K562 (cell line): ENCODE results near the gene JUND. TPM values are rescaled to one million over a fixed set of nuclear protein-coding genes. Genes with fewer than 3 reads are reported as not detected.

Experiments used
- CBFA2T3 ChIP-seq: fragments of 450-650 bp; IDR thresholded peaks from 2 replicates; pipeline ENCODE4 v1.6.1; 2017
- DNMT1 ChIP-seq: fragments of 450-650 bp; IDR thresholded peaks from 2 replicates; pipeline ENCODE4 v1.6.1; 2016; ENCODE audit warnings: antibody characterized with exemption, mild to moderate bottlenecking
- EHMT2 ChIP-seq: fragments of 450-650 bp; IDR thresholded peaks from 2 replicates; pipeline ENCODE4 v1.6.1; 2018; ENCODE audit warnings: antibody characterized with exemption
- GTF2B ChIP-seq: IDR thresholded peaks from 2 replicates; pipeline ENCODE4 v1.6.1; 2011; ENCODE audit not compliant: insufficient read length; ENCODE audit errors: extremely low read depth
- GTF2E2 ChIP-seq: fragments of 200-800 bp; sonication (Bioruptor generic); IDR thresholded peaks from 2 replicates; pipeline ENCODE4 v1.6.1; 2016; ENCODE audit warnings: missing genetic modification characterization, missing compliant biosample characterization
- MTA3 ChIP-seq: fragments of 450-650 bp; formaldehyde crosslinking; IDR thresholded peaks from 2 replicates; pipeline ENCODE4 v1.6.1; 2017; ENCODE audit warnings: mild to moderate bottlenecking, borderline replicate concordance
- NUFIP1 ChIP-seq: fragments of 450-650 bp; IDR thresholded peaks from 2 replicates; pipeline ENCODE4 v1.6.1; 2018; ENCODE audit not compliant: partially characterized antibody
- PHF21A ChIP-seq: fragments of 450-650 bp; IDR thresholded peaks from 2 replicates; pipeline ENCODE4 v1.6.1; 2017; ENCODE audit warnings: low read depth, borderline replicate concordance
- RBM15 ChIP-seq: fragments of 200-400 bp; formaldehyde crosslinking; IDR thresholded peaks from 2 replicates; pipeline ENCODE4 v1.6.1; 2018; ENCODE audit warnings: mild to moderate bottlenecking, low read length, moderate library complexity; ENCODE audit not compliant: insufficient read depth
- RBM22 ChIP-seq: fragments of 200-400 bp; formaldehyde crosslinking; IDR thresholded peaks from 2 replicates; pipeline ENCODE4 v1.6.1; 2018; ENCODE audit warnings: low read length, low read depth; ENCODE audit not compliant: poor library complexity, severe bottlenecking
- RBM25 ChIP-seq: fragments of 200-400 bp; formaldehyde crosslinking; IDR thresholded peaks from 2 replicates; pipeline ENCODE4 v1.6.1; 2018; ENCODE audit warnings: low read length, low read depth, moderate library complexity; ENCODE audit not compliant: severe bottlenecking
- RHOXF2B ChIP-seq: fragments of 250-450 bp; sonication (Bioruptor Pico); conservative IDR thresholded peaks from 2 replicates; pipeline ENCODE4 v1.5.1; 2021
- TAF9B ChIP-seq: fragments of 450-650 bp; IDR thresholded peaks from 2 replicates; pipeline ENCODE4 v1.6.1; 2018; ENCODE audit warnings: mild to moderate bottlenecking; ENCODE audit not compliant: partially characterized antibody
- TEAD1 ChIP-seq, 2 experiments: fragments of 450-650 bp in 1 of 2; sonication (generic) in 1 of 2; formaldehyde crosslinking; IDR thresholded peaks; 2 replicates each; pipeline versions ENCODE4 v1.4.0 to v1.8.0; 2020 to 2022; ENCODE audit warnings: mild to moderate bottlenecking in 2 of 2, missing genetic modification reagents in 1 of 2
- TEAD2 ChIP-seq: fragments of 450-650 bp; IDR thresholded peaks from 2 replicates; pipeline ENCODE4 v1.6.1; 2016; ENCODE audit warnings: missing genetic modification characterization, control low read depth, missing compliant biosample characterization
- ZNF232 ChIP-seq: sonication (generic); formaldehyde crosslinking; IDR thresholded peaks from 2 replicates; pipeline ENCODE4 v1.8.0; 2022; ENCODE audit warnings: mild to moderate bottlenecking, missing genetic modification reagents
- polyA plus RNA-seq, 8 experiments: library from polyadenylated mRNA; depleted of rRNA in 4 of 8; stranded (reverse) in 5 of 8; unstranded in 3 of 8; fragments of >200 nt; fragmentation: Nextera tagmentation in 2 of 8; fragmentation: Illumina TruSeq in 1 of 8; extraction: Ambion mirVana in 2 of 8; extraction: Trizol in 1 of 8; gene quantifications; 2 replicates each; pipeline versions ENCODE4 v1.2.1 to v1.2.3, GENCODE V29; 2011 to 2014; ENCODE audit warnings: inconsistent platforms in 1 of 8, missing spikeins in 1 of 8
- total RNA-seq, 7 experiments: library from RNA; depleted of rRNA in 6 of 7; stranded (reverse); fragments of >200 nt in 6 of 7; fragmentation: Illumina TruSeq in 2 of 7; extraction: Trizol in 2 of 7; gene quantifications; 2 replicates each; pipeline versions ENCODE4 v1.2.1 to v1.2.3, GENCODE V29; 2011 to 2021; ENCODE audit warnings: low replicate concordance in 1 of 7
- TF ChIP-seq, protein P1 (sequence below): sonication (generic); formaldehyde crosslinking; IDR thresholded peaks from 2 replicates; pipeline ENCODE4 v1.8.0; 2022; ENCODE audit warnings: mild to moderate bottlenecking, missing genetic modification reagents
- TF ChIP-seq, protein P2 (sequence below): fragments of 450-650 bp; IDR thresholded peaks from 2 replicates; pipeline ENCODE4 v1.6.1; 2016; ENCODE audit warnings: borderline replicate concordance
- TF ChIP-seq, protein P3 (sequence below): sonication (generic); formaldehyde crosslinking; IDR thresholded peaks from 2 replicates; pipeline ENCODE4 v1.8.0; 2022; ENCODE audit warnings: mild to moderate bottlenecking, missing genetic modification reagents, borderline replicate concordance

JUND gene
- total and polyA plus RNA-seq, 9 of the 15 experiments (the other 6 are each of a cell fraction or from before 2014, with no cell fraction given): 6.4 to 286 (median 42.3) TPM

- TF ChIP-seq, protein P1, sequence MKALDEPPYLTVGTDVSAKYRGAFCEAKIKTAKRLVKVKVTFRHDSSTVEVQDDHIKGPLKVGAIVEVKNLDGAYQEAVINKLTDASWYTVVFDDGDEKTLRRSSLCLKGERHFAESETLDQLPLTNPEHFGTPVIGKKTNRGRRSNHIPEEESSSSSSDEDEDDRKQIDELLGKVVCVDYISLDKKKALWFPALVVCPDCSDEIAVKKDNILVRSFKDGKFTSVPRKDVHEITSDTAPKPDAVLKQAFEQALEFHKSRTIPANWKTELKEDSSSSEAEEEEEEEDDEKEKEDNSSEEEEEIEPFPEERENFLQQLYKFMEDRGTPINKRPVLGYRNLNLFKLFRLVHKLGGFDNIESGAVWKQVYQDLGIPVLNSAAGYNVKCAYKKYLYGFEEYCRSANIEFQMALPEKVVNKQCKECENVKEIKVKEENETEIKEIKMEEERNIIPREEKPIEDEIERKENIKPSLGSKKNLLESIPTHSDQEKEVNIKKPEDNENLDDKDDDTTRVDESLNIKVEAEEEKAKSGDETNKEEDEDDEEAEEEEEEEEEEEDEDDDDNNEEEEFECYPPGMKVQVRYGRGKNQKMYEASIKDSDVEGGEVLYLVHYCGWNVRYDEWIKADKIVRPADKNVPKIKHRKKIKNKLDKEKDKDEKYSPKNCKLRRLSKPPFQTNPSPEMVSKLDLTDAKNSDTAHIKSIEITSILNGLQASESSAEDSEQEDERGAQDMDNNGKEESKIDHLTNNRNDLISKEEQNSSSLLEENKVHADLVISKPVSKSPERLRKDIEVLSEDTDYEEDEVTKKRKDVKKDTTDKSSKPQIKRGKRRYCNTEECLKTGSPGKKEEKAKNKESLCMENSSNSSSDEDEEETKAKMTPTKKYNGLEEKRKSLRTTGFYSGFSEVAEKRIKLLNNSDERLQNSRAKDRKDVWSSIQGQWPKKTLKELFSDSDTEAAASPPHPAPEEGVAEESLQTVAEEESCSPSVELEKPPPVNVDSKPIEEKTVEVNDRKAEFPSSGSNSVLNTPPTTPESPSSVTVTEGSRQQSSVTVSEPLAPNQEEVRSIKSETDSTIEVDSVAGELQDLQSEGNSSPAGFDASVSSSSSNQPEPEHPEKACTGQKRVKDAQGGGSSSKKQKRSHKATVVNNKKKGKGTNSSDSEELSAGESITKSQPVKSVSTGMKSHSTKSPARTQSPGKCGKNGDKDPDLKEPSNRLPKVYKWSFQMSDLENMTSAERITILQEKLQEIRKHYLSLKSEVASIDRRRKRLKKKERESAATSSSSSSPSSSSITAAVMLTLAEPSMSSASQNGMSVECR (CRISPR knock-in tag): no peak
- TF ChIP-seq RBM22: no peak
- TF ChIP-seq RHOXF2B: no peak
- TF ChIP-seq GTF2E2 (tag): no peak
- TF ChIP-seq TEAD2 (tag): no peak
- TF ChIP-seq, protein P2, sequence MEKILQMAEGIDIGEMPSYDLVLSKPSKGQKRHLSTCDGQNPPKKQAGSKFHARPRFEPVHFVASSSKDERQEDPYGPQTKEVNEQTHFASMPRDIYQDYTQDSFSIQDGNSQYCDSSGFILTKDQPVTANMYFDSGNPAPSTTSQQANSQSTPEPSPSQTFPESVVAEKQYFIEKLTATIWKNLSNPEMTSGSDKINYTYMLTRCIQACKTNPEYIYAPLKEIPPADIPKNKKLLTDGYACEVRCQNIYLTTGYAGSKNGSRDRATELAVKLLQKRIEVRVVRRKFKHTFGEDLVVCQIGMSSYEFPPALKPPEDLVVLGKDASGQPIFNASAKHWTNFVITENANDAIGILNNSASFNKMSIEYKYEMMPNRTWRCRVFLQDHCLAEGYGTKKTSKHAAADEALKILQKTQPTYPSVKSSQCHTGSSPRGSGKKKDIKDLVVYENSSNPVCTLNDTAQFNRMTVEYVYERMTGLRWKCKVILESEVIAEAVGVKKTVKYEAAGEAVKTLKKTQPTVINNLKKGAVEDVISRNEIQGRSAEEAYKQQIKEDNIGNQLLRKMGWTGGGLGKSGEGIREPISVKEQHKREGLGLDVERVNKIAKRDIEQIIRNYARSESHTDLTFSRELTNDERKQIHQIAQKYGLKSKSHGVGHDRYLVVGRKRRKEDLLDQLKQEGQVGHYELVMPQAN: peak; percentile 5; the same call in 1 of the 2 replicates
- no peak for TF ChIP-seq MTA3
- TF ChIP-seq RBM25: peak; percentile 54
- no peak for TF ChIP-seq PHF21A
- TF ChIP-seq, protein P3, sequence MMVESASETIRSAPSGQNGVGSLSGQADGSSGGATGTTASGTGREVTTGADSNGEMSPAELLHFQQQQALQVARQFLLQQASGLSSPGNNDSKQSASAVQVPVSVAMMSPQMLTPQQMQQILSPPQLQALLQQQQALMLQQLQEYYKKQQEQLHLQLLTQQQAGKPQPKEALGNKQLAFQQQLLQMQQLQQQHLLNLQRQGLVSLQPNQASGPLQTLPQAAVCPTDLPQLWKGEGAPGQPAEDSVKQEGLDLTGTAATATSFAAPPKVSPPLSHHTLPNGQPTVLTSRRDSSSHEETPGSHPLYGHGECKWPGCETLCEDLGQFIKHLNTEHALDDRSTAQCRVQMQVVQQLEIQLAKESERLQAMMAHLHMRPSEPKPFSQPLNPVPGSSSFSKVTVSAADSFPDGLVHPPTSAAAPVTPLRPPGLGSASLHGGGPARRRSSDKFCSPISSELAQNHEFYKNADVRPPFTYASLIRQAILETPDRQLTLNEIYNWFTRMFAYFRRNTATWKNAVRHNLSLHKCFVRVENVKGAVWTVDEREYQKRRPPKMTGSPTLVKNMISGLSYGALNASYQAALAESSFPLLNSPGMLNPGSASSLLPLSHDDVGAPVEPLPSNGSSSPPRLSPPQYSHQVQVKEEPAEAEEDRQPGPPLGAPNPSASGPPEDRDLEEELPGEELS (CRISPR knock-in tag): no peak
- no peak for TF ChIP-seq EHMT2
- no peak for TF ChIP-seq CBFA2T3
- TF ChIP-seq TAF9B: no peak
- no peak for TF ChIP-seq ZNF232 (CRISPR knock-in tag)
- TF ChIP-seq GTF2B: no peak
- no peak for TF ChIP-seq RBM15
- no peak for TF ChIP-seq TEAD1 (CRISPR knock-in tag; IDR thresholded peaks at IDR 0.05)
- no peak for TF ChIP-seq NUFIP1
- TF ChIP-seq DNMT1: no peak
These were observed 12.4 kb upstream of the JUND start (continued) for GRCh38 chr19:18293642-18294466.
